ENCODE measurements around the gene DSCAML1.

The DSCAML1 gene

GRCh38 chr11:117796872-117797529 lies at the start of gene DSCAML1:
DSCAML1 (minus strand) TSS chr11:117797216; CDS start chr11:117797079, 137 bp downstream.
- H3K4me3 ChIP-seq (replicated peaks; ENCODE audit: low read depth, low read length), result no peak within 1 kb of the TSS
- DNase-seq (ENCODE audit: low read depth), result no peak
- no peak for TF ChIP-seq CTCF (IDR thresholded peaks at IDR 0.05; ENCODE audit: low read length, missing control alignments)

- H3K4me3 ChIP-seq (replicated peaks; ENCODE audit: low read depth, low read length), result no peak overlapping the region
- DNase-seq (ENCODE audit: low read depth), result peak; percentile 78
- no peak for TF ChIP-seq CTCF (IDR thresholded peaks at IDR 0.05; ENCODE audit: low read length, missing control alignments)
Observed at GRCh38 chr11:117843666-117844484, 46.9 kb upstream of the DSCAML1 start.

- DNase-seq (ENCODE audit: low read depth), result no peak
- no peak overlapping the region for H3K4me3 ChIP-seq (replicated peaks; ENCODE audit: low read depth, low read length)
- TF ChIP-seq CTCF (IDR thresholded peaks at IDR 0.05; ENCODE audit: low read length, missing control alignments), result no peak
Observed at GRCh38 chr11:117842131-117842941, 45.3 kb upstream of the DSCAML1 start.

- no peak for DNase-seq (ENCODE audit: low read depth)
- no peak overlapping the region for H3K4me3 ChIP-seq (replicated peaks; ENCODE audit: low read depth, low read length)
- TF ChIP-seq CTCF (IDR thresholded peaks at IDR 0.05; ENCODE audit: low read length, missing control alignments), result no peak
Observed at GRCh38 chr11:117841551-117842031, 44.6 kb upstream of the DSCAML1 start.

- DNase-seq (ENCODE audit: low read depth), result no peak
- TF ChIP-seq CTCF (IDR thresholded peaks at IDR 0.05; ENCODE audit: low read length, missing control alignments), result no peak
- no peak overlapping the region for H3K4me3 ChIP-seq (replicated peaks; ENCODE audit: low read depth, low read length)
Observed at GRCh38 chr11:117840881-117841550, 44.0 kb upstream of the DSCAML1 start.
